GM13977 (cell line): ENCODE measurements around the gene HLA-DMA.

Experiments
- DNase-seq: peaks from one replicate; pipeline ENCODE4 v3.0.0; 2012; ENCODE audit warnings: low spot score
- CTCF ChIP-seq: IDR thresholded peaks from 2 replicates; pipeline ENCODE4 v1.5.1; 2012; ENCODE audit warnings: mild to moderate bottlenecking, control low read depth; ENCODE audit not compliant: insufficient read depth; ENCODE audit errors: extremely low read depth, missing control alignments
- in situ Hi-C: fragments of 300-500 bp; cut with MboI; formaldehyde crosslinking; loops from one replicate; pipeline ENCODE4 v1.12.0; 2022; ENCODE audit warnings: low sequenced_read_pairs, low pct_unique_long_range_greater_than_20kb, mixed read lengths, inconsistent platforms; ENCODE audit not compliant: unreplicated experiment

Gene HLA-DMA

GRCh38 chr6:32941214-32941768 lies 11.6 kb downstream of the HLA-DMA start:
- in situ Hi-C loops: no loop called here
- peak; percentile 53 for DNase-seq
- TF ChIP-seq CTCF: no peak

GRCh38 chr6:32940656-32941213 lies 12.2 kb downstream of the HLA-DMA start, which contains the start of gene HLA-DMB:
HLA-DMB (minus strand) TSS chr6:32941028; CDS start chr6:32940807, 221 bp downstream.
- peak; percentile 83 for DNase-seq
- in situ Hi-C loops: no loop called here
- no peak for TF ChIP-seq CTCF

- TF ChIP-seq CTCF: no peak
- DNase-seq: no peak
- in situ Hi-C loops: no loop called here
Measured at GRCh38 chr6:32938494-32938893, 14.4 kb downstream of the HLA-DMA start.

GRCh38 chr6:32937230-32937633 lies 15.7 kb downstream of the HLA-DMA start:
- no peak for TF ChIP-seq CTCF
- DNase-seq: no peak
- in situ Hi-C loops: no loop called here

- in situ Hi-C loops: no loop called here
- TF ChIP-seq CTCF: no peak
Measured at GRCh38 chr6:32936239-32937152, 16.4 kb downstream of the HLA-DMA start.

GRCh38 chr6:32935551-32936238 lies 17.2 kb downstream of the HLA-DMA start:
- no peak for TF ChIP-seq CTCF
- no peak for DNase-seq
- in situ Hi-C loops: no loop called here

More at GRCh38 chr6:32936239-32937152, 16.4 kb downstream of the HLA-DMA start:
- no peak for DNase-seq
